GM19043 (cell line): ENCODE measurements around the gene E2F3.

Experiments used
- ATAC-seq: cut with Tn5 transposase; IDR thresholded peaks from one replicate; pipeline ENCODE4 v1.9.1; 2021; ENCODE audit warnings: low read depth; ENCODE audit not compliant: unreplicated experiment

E2F3 gene

DNA sequence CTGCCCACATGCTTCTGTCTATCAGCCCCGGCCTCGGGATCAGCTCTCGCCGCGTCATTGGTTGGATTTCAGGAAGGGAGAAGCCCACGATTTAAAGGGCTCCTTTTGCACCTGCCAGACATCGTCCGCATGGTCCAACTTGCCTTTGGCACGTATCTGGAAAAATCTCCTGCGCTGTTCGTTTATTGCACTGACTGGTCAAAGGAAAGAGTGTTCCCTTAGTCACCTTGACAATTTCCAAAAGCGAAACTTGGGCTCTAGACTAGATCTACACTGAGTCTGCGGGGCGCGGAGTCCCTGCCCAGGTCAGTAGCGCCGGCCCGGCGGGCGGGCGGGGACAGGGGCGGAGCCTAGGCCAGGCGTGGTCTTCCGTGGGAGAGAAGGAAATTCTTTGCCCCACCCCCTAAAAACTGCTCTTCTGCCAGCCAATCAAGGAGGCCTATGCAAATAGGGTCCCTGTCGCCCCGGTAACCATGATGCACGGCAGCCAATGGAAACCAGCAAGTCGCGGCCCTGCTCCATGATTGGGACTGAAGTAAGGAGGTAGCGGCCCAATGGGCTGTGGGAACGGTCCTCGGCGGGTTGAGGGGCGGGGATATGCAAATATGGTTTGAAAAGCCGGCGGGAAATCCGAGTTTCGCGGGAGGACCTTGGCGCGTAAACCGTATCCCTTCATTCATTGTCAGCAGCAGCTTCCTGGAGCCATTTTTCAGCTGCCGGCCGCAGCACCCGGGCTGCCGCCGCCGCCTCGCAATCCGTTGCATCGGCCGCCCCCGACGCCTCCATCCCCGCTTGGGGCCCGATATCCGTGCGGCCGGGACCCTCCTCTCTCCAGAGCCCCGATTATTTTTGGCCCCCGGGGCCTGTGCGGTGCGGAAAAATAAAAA is at the start of gene E2F3:
TSS of gene E2F3 (plus strand) at position 675 of the 887 bp plus-strand sequence. CDS start 354 bp downstream, outside the sequence.
- peak; percentile 84 for ATAC-seq

DNA sequence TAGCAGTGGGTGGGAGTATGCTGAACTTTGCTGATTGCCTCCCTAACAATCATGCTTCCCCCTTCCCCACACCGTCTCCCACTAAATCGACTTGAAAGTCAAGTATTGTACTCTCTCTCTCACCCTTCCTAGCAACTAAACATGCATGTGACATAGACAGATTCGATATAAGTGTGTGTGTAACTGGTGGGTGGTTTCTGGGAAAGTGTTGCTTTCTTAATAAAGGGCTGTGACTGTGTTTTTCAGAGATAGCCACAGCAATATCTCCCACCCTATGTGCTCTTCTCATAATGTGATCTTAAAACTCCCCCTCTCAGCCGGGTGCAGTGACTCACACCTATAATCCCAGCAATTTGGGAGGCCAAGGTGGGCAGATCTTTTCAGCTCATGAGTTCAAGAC is 49.3 kb upstream of the E2F3 start:
- no peak for ATAC-seq

DNA sequence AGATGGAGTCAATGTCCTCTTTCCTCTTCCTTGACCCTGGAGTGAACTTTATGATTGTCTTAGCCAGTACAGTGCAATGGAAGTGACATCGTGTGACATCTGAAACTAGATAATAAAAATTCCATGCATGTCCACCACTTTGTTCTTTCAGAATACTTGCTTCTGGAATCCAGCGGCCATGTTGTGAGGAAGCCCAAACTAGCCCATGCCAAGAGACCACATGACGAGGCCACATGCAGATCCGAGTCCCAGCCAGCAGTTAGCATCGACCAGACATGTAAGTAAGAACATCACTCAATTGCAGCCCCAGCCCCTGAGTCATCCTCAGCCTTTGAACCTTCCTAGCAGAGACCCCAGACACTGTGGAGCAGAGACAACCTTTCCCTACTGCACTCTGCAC is 48.5 kb upstream of the E2F3 start:
- no peak for ATAC-seq

DNA sequence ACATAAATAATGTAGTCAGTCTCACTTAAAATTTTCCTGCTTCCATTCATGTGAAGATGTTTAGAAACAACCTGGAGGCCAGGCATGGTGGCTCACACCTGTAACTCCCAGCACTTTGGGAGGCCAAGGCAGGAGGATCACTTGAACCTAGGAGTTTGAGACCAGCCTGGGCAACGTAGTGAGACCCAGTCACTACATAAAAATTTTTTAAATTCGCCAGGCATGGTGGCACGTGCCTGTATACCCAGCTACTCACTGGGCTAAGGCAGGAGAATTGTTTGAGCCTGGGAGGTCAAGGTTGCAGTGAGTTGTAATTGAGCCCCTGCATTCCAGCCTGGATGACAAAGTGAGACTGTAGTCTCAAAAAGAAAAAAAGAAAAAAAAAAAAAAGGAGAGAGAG is 47.3 kb upstream of the E2F3 start:
- no peak for ATAC-seq

DNA sequence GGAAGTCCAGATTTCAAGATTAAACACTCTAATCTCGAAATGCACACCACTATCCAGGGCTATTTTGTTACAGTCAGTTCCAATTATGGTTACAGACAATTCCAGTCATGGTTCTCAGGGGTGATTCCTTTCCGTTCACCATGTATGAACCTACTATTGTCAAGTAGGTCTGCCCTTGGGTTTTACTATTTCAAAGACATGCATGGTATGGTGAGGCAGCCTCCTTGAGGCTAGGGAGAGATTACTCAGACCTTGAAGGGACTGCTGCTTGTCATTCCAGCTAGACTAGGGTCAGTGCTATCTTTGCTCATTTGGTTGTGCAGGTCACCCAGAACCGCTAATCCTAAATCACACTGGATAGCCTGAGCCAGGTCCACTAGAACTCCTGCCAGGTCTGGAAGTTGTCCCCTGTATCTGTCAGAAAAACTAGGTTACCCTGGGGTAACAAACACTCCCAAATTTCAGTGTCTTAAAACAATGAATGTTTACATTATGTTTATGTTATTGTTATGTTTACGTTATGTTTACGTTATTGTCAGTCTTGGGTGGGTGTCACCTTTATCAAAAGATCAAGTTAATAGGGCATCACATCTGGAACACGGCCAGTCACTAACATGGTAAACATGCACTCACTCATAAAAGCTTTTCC is 41.1 kb upstream of the E2F3 start:
- ATAC-seq, result no peak

DNA sequence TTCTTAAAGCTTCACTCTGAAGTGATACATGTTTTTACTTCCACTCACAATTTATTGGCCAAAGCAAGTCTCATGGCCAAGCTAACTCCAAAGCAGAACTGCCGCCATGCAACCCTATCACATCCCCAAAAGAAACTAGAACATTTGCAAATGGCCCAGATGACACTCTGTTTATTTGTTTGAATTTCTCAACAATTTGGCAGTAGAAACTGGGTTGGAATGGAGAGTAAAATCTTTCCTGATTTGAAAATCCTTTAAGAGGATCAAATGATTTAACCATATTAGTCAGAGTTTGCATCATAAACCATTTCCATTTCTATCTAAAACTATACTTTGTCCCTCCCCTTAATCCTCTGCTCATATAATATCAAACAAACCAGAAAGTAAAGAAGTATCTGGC is 39.1 kb upstream of the E2F3 start:
- no peak for ATAC-seq

DNA sequence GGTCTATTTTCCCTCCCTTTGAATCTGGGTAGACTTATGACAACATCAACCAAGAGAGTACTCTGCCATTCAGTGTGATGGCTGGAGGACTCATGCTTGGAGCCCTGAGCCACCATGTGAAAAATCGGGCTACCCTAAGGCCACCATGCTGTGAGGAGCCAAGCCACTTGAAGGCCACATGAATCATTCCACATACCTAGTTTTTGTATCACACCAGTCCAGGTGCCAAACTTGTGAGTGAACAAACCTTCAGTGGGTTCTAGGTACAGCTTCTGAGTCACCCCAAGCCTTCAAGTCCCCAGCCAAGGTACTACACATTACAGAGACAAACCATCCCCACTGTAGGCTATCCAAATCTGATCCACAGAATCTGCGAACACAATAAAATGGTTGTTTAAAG is 37.4 kb upstream of the E2F3 start:
- ATAC-seq, result no peak

DNA sequence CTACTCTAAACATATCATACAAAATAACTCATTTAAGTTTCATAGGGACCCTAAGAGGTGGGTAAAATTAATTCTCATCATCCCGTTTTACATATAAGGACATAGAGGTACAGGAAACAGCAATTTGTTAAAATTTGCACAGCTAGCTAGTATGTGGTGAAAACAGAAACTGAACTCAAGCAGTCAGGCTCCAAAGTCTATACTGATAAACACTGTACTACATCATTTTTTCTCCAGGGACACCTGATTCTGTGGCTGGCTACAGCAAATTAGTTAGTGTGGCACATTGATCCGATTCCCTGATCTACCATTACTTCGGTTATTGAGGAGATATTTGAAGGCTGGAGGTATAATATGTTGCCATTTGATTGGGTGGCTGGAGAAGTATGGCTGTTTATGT is 36.2 kb upstream of the E2F3 start:
- ATAC-seq, result no peak

DNA sequence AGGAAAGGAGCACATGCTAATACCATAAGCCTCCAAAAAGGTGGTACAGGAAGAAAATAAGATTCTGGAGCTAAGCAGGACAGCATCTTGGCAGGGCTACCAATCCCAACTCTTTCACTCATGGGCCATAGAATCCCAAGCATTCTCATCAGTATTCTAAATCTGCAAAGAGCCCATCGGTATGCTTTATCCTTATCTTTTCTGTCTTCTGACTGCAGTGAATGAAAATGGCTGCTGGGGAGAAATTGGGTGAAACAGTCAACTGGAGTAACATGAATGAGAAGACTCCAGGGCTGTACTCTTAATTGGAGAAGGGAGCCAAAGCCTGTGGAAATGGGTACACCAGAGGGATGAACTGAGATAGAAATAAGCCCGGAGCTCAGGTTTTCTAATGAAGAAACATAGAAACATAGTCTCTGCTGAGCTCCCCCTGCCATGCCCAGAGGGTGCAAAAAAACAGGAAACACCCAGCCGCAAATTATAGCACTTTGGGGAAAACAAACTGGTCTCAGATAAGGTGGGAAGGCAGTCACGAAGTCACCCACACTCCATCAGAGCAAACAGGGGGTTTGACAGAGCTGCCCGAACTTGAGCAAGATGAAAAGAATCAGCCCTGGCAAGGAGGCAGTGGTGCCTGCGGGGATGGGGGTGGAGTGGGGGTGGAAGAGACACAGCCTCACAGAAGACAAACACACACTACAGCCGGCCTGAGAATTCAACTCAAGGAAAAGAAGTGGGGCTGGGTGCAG is 35.4 kb upstream of the E2F3 start:
- no peak for ATAC-seq

DNA sequence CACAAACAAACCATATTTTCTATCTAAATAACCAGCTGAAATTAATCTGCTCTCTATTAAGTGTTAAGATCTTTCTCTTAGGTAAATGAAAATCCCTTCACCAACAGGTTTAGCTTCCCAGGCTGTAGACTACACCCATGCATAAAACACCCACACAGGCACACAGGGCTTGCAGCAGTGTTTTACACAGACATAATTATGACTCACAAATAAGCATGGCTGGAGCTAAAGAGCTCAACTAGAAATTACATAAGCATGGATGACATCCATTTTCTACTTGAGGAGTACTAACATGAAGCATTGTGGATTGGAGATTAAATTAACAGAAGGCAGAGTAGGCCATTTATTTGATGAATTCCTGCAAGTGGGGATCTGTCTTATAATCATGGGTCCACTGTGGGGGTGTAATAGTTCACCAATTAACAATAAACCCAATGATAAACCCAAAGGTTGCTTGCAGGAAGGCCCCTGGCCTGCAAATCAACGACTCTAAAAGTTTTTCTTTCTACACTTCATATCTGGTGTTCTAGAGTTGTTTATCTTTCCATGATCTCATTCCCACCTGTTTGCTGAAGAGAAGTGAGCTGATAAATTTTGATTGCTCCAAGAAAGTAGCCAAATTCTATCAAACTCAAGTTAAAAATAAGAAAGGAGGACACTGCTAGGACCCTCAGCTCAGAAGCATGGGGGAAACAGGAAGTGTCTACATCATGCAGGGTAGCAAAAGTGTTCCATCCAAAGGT is 33.8 kb upstream of the E2F3 start:
- no peak for ATAC-seq

DNA sequence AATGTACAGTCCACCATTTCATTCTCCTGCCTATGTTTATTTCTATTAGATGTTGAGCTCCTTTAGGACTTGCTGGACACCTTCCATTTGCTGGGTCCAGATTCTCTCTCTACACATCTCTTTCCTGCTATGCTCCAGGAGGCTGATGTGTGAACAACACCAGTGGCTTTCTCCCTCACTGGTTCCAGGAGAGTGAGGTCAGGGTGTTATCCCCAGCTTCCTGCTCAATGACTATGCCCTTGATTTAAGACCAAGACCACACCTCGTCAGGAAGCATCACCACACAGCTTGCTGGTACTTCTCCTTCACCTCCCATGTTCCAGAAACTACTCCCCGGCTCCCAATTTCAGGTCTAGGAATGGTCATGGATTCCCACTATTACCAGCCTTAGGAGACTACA is 31.3 kb upstream of the E2F3 start:
- no peak for ATAC-seq

DNA sequence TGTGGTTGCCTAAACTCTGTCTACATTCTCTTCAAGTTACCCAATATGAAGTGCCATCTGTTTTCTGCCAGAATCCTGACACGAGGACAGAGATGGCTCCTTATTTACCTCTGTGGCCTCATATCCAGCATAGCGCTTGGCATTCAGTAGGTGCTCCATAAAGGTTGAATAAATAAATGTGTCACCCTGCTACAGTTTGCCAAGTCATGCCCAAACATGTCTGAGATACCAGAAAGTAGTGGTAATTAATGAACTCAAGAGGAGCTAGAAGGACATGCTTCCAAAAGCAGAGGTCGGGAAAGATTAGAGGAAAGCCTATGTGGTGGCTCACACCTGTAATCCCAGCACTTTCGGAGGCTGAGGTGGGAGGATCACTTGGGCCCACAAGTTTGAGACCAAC is 30.9 kb upstream of the E2F3 start:
- ATAC-seq, result no peak

DNA sequence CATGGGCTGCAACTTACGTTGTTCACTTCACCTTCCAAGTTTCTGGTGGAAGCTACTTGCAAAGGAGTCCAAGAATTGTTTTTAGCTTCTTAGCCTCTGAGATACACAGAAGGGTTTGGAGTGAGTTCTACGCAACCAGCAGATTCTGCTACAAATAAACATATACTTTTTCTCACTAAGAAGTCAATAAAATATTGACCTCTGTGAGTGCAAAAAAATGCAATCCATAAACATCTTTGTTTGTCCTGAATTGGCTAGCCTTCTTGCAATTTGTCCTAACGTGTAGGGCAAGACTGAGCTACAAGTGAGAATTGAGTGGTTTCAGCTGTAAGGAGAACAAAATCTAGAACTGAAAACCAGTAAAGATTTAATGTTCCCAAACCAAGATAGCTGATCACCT is 26.2 kb upstream of the E2F3 start:
- ATAC-seq, result no peak

DNA sequence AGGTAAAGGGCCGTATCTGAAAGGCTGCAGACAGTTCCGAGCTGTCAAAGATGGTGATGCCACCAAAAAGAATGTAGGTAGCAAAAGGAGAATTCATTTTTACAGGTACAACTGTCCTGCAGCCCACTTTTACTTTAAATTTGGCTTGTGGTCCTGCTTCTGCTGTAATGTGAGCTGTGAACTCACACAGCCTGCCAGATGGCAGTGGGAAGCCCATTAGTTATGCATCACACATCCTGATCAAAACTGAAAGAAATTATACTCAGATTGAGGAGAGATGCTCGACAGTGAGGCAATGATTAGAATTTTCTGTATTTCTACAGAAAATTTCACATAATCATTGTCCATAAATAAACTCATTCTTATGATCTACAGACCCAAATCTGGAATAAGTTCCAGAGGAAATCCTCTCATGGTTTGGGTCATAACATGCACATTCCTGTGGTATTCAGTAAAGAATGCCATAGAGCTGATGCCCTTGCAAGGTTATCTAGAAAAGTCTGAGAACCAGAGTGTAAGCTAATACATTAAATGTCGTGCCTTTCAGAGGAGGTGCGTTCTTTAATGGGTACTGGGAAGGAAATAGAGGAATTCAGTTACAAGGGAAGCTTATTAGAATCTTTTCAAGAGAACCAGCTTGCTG is 23.9 kb upstream of the E2F3 start:
- no peak for ATAC-seq

DNA sequence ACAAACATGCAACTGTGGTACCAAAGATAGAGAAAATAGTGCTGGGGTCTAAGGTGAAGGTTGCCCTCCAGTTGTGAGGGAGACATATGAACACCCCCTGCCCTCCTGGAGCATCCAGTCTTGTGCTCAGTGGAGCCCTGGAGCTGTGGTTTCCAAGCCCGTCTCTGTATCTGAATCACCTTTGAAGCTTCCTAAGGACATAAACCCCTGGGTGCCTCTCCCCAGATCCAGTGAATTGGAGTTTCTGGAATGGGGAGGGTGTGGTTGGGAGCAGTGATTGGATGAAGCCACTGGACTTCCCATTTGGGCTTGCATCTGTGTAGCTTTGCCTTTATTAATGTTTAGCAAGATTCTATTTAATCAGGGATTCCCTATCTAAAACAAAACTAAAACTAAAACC is 22.4 kb upstream of the E2F3 start:
- ATAC-seq, result no peak

DNA sequence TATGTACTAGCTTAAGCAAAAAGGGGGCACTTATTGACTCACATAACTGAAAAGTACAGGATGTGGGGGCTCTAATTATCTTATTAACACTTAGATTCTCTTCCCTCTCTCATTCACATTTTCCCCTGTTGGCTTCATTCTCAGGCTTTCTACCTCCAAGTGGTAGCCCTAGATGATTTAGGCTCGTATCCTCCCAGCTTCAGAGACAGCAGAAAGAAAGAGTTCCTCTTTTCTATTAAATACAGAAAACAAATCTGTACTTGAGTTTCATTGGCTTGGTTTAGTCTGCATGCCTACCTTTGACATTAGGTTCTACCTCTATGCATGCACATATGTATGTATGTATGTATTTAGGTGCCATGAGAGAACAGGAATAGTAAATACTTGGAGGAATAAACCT is 15.5 kb upstream of the E2F3 start:
- no peak for ATAC-seq

DNA sequence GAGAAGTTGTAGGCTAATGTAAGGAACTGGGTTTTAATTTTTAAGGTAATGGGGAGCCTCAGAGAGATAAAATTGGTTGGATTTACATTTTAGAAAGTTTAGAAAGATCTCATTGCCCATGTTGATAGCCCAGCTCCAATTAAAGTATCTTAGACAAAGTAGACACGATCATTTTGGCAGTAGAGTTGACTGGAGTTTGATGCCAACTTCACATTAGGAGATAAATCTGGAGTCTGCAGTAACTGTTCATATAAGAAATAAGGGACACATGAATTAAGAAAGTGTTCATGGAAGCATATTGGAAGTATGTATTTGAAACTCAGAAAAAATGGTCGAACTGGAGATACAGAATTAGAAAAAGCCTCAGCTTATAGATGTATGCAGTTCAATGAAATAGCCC is 12.6 kb upstream of the E2F3 start:
- no peak for ATAC-seq

DNA sequence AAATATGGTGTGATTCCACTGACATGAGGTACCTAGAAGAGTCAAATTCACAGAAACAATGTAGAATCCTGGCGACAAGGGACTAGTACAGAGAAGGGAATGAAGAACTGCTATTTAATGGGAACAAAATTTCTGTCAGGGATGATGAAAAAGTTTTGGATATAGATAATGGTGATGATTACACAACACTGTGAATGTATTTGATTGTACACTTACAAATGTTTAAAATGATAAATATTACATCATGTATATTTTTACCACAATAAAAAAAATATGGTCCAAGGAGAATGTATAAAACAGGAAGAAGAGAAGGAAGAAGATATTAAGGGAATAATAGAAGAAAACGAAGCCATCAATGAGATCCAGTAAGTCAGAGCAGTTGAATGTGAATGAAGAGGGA is 8.4 kb upstream of the E2F3 start:
- no peak for ATAC-seq

DNA sequence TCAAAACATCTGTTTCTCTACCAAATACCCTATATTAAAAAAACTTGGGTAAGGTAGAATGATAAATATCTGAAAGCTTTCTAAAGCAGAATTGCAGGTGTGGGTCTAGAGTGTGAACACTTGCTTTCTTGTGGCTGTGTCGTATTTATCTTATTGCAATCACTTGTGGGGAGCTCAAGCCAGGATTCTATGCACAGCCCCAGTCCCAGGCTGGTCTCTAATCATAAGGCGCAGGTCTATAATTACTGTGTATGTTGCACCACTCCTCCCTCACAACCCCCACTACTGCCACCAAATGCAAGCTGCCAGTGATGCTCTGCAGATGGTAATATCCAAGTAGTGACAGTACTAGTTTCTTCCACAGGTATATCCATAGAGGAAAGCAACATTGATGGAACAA is 2.2 kb upstream of the E2F3 start:
- ATAC-seq, result no peak

DNA sequence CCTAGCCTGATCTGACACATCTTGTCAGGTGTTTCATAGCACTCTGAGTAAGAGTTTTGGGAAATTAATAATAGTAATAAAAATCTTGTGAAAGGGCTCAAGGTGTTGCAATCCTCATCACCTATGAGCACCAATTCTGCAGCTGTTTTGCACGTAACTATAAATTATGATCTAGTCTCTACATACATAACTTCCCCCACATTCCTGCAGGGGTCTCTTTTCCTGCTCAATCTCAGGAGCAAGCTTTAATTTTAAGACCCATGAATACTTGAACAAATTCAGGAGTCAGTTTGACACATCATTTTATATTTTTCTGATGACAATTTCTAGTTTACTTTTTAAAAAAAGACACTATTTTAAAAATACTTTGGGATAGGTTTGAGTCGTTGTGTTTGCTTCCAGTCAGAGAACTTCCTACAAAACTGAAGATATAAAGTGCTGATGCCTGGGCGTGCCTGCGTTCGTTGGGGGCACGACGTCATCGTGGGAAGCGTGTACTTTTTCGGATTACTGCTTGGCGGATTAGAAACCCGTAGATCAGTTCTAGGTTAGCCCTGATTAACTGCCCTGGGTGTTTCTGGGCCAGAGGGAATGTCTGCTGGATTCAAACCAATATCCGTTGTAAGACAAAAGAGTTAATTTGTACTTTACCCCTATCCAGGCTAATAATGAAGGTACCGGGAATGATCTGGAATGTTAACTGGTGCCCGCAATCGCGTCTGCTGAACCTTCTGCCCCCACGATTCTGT is 1.0 kb upstream of the E2F3 start:
- ATAC-seq, result no peak
